ENCODE measurements around the gene ITGB4. TPM values are rescaled to one million over a fixed set of nuclear protein-coding genes. Genes with fewer than 3 reads are reported as not detected.

Gene ITGB4
- total and polyA plus RNA-seq, 9 of the 15 experiments (the other 6 are each of a cell fraction or from before 2014, with no cell fraction given) = 0.05 to 2.8 (median 0.76) TPM; not detected in 3

DNA sequence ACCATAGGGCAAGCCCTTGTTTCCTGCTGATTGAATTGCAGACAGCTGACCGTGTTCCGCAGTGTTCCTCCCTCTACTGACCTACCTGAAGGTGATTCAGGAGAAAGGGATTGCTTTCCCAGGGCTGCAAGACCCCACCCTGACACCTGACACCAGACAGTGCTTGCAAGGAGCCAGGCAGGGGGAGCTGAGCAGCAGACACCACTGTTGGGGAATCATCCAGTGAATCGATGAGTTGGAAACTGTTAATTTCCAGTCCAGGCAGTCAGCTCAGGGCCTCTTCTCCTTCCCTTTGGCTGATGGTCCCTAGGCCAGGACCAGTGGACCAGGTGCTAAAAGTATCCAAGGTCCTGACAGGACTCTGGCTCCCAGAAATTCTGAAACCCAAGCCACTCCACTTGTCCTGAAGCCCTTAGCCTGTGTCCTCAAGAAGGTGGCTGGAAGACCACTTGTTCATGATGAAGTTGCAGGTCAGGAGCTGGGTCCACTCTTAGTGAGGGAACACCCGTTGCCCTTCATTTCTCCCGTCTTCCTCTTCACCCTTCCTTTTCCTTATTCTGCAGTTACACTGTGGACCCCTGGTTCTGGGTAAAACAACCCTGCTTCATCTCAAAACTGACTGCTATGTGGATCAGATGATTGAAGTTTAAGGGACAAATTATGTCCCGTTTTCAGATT, 53.9 kb downstream of the ITGB4 start (continued):
- TF ChIP-seq TEAD4 (IDR thresholded peaks at IDR 0.05; ENCODE audit: low read length) (no peak), TEAD4 (CRISPR knock-in tag; IDR thresholded peaks at IDR 0.05; ENCODE audit: borderline replicate concordance) (0 out of 2 replicates have a peak, but pooled peaks have one; percentile 77), POLR2AphosphoS5 (IDR thresholded peaks at IDR 0.05; ENCODE audit: control insufficient read depth, insufficient read depth, low read depth, low read length) (peak; percentile 35; the same call in 1 of the 2 replicates), WHSC1 (IDR thresholded peaks at IDR 0.05; ENCODE audit: low read length) (no peak), HOXB6 (CRISPR knock-in tag; IDR thresholded peaks at IDR 0.05; ENCODE audit: borderline replicate concordance) (0 out of 2 replicates have a peak, but pooled peaks have one; percentile 69), BRCA1 (IDR thresholded peaks at IDR 0.05) (no peak), BRCA1 (CRISPR knock-in tag; IDR thresholded peaks at IDR 0.05) (peak; percentile 80)
- TF ChIP-seq, protein P1, sequence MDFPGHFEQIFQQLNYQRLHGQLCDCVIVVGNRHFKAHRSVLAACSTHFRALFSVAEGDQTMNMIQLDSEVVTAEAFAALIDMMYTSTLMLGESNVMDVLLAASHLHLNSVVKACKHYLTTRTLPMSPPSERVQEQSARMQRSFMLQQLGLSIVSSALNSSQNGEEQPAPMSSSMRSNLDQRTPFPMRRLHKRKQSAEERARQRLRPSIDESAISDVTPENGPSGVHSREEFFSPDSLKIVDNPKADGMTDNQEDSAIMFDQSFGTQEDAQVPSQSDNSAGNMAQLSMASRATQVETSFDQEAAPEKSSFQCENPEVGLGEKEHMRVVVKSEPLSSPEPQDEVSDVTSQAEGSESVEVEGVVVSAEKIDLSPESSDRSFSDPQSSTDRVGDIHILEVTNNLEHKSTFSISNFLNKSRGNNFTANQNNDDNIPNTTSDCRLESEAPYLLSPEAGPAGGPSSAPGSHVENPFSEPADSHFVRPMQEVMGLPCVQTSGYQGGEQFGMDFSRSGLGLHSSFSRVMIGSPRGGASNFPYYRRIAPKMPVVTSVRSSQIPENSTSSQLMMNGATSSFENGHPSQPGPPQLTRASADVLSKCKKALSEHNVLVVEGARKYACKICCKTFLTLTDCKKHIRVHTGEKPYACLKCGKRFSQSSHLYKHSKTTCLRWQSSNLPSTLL (IDR thresholded peaks at IDR 0.05) = no peak
- TF ChIP-seq, protein P2, sequence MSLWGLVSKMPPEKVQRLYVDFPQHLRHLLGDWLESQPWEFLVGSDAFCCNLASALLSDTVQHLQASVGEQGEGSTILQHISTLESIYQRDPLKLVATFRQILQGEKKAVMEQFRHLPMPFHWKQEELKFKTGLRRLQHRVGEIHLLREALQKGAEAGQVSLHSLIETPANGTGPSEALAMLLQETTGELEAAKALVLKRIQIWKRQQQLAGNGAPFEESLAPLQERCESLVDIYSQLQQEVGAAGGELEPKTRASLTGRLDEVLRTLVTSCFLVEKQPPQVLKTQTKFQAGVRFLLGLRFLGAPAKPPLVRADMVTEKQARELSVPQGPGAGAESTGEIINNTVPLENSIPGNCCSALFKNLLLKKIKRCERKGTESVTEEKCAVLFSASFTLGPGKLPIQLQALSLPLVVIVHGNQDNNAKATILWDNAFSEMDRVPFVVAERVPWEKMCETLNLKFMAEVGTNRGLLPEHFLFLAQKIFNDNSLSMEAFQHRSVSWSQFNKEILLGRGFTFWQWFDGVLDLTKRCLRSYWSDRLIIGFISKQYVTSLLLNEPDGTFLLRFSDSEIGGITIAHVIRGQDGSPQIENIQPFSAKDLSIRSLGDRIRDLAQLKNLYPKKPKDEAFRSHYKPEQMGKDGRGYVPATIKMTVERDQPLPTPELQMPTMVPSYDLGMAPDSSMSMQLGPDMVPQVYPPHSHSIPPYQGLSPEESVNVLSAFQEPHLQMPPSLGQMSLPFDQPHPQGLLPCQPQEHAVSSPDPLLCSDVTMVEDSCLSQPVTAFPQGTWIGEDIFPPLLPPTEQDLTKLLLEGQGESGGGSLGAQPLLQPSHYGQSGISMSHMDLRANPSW (CRISPR knock-in tag; IDR thresholded peaks at IDR 0.05) = 0 out of 2 replicates have a peak, but pooled peaks have one; percentile 42
- TF ChIP-seq, protein P3, sequence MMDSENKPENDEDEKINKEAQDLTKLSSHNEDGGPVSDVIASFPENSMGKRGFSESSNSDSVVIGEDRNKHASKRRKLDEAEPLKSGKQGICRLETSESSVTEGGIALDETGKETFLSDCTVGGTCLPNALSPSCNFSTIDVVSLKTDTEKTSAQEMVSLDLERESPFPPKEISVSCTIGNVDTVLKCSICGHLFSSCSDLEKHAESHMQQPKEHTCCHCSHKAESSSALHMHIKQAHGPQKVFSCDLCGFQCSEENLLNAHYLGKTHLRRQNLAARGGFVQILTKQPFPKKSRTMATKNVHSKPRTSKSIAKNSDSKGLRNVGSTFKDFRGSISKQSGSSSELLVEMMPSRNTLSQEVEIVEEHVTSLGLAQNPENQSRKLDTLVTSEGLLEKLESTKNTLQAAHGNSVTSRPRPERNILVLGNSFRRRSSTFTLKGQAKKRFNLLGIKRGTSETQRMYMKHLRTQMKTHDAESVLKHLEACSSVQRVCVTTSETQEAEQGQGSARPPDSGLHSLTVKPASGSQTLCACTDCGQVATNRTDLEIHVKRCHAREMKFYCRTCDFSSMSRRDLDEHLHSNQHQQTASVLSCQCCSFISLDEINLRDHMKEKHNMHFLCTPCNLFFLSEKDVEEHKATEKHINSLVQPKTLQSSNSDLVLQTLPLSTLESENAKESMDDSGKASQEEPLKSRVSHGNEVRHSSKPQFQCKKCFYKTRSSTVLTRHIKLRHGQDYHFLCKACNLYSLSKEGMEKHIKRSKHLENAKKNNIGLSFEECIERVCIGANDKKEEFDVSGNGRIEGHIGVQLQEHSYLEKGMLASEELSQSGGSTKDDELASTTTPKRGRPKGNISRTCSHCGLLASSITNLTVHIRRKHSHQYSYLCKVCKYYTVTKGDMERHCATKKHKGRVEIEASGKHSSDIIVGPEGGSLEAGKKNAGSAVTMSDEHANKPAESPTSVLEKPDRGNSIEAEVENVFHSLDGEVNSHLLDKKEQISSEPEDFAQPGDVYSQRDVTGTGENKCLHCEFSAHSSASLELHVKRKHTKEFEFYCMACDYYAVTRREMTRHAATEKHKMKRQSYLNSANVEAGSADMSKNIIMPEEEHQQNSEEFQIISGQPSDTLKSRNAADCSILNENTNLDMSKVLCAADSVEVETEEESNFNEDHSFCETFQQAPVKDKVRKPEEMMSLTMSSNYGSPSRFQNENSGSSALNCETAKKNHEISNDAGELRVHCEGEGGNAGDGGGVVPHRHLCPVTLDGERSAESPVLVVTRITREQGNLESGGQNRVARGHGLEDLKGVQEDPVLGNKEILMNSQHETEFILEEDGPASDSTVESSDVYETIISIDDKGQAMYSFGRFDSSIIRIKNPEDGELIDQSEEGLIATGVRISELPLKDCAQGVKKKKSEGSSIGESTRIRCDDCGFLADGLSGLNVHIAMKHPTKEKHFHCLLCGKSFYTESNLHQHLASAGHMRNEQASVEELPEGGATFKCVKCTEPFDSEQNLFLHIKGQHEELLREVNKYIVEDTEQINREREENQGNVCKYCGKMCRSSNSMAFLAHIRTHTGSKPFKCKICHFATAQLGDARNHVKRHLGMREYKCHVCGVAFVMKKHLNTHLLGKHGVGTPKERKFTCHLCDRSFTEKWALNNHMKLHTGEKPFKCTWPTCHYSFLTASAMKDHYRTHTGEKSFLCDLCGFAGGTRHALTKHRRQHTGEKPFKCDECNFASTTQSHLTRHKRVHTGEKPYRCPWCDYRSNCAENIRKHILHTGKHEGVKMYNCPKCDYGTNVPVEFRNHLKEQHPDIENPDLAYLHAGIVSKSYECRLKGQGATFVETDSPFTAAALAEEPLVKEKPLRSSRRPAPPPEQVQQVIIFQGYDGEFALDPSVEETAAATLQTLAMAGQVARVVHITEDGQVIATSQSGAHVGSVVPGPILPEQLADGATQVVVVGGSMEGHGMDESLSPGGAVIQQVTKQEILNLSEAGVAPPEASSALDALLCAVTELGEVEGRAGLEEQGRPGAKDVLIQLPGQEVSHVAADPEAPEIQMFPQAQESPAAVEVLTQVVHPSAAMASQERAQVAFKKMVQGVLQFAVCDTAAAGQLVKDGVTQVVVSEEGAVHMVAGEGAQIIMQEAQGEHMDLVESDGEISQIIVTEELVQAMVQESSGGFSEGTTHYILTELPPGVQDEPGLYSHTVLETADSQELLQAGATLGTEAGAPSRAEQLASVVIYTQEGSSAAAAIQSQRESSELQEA (IDR thresholded peaks at IDR 0.05; ENCODE audit: low read depth) = no peak
- TF ChIP-seq, protein P4, sequence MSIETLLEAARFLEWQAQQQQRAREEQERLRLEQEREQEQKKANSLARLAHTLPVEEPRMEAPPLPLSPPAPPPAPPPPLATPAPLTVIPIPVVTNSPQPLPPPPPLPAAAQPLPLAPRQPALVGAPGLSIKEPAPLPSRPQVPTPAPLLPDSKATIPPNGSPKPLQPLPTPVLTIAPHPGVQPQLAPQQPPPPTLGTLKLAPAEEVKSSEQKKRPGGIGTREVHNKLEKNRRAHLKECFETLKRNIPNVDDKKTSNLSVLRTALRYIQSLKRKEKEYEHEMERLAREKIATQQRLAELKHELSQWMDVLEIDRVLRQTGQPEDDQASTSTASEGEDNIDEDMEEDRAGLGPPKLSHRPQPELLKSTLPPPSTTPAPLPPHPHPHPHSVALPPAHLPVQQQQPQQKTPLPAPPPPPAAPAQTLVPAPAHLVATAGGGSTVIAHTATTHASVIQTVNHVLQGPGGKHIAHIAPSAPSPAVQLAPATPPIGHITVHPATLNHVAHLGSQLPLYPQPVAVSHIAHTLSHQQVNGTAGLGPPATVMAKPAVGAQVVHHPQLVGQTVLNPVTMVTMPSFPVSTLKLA (conservative IDR thresholded peaks at IDR 0.05) = no peak

Data from K562 (cell line).